ENCODE results near the gene PKM.

DNA sequence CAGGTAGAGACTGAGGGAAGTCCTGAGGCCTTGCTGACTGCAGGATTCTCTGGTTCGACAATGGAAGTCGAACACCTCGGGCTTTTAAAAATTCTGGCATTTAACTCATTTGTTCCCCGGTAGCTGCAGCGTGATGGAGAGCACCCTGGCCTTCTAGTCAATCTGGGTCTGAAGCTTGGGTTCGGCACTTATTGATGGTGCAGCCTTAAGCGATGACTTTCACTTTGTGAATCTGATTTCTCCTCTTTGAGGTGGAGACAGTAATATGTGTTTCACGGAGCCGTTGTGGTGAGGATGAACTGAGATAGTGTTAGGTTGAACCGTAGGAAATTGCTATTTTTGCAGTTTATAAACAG is 42.0 kb upstream of the PKM start:
- no peak for TF ChIP-seq POLR2A (IDR thresholded peaks at IDR 0.05)
- no peak for TF ChIP-seq POLR2AphosphoS5 (IDR thresholded peaks at IDR 0.05)
- TF ChIP-seq, protein P1, sequence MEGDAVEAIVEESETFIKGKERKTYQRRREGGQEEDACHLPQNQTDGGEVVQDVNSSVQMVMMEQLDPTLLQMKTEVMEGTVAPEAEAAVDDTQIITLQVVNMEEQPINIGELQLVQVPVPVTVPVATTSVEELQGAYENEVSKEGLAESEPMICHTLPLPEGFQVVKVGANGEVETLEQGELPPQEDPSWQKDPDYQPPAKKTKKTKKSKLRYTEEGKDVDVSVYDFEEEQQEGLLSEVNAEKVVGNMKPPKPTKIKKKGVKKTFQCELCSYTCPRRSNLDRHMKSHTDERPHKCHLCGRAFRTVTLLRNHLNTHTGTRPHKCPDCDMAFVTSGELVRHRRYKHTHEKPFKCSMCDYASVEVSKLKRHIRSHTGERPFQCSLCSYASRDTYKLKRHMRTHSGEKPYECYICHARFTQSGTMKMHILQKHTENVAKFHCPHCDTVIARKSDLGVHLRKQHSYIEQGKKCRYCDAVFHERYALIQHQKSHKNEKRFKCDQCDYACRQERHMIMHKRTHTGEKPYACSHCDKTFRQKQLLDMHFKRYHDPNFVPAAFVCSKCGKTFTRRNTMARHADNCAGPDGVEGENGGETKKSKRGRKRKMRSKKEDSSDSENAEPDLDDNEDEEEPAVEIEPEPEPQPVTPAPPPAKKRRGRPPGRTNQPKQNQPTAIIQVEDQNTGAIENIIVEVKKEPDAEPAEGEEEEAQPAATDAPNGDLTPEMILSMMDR (IDR thresholded peaks at IDR 0.05): no peak
- no peak for TF ChIP-seq EP300 (IDR thresholded peaks at IDR 0.05)
